Neuronal stem cell (in vitro differentiated cells): Measurements from ENCODE around the gene BCL11B.

Source experiments
- DNase-seq: peaks from one replicate; pipeline ENCODE4 v3.0.0-alpha.2; 2013; ENCODE audit warnings: low spot score
- H2AFZ ChIP-seq: one replicate; pipeline ENCODE4 v1.6.1; 2013; ENCODE audit warnings: mild to moderate bottlenecking, low read length, inconsistent platforms
- H2AK5ac ChIP-seq: 2 replicates; pipeline ENCODE4 v1.6.1; 2013; ENCODE audit warnings: low read depth, mild to moderate bottlenecking, inconsistent platforms, low read length, moderate library complexity, mixed read lengths
- H2BK120ac ChIP-seq: 2 replicates; pipeline ENCODE4 v1.6.1; 2013; ENCODE audit warnings: low read depth, mild to moderate bottlenecking, inconsistent platforms, low read length, moderate library complexity, mixed read lengths
- H2BK12ac ChIP-seq: one replicate; pipeline ENCODE4 v1.6.1; 2013; ENCODE audit warnings: low read length, inconsistent platforms
- H2BK15ac ChIP-seq: 2 replicates; pipeline ENCODE4 v1.6.1; 2013; ENCODE audit warnings: mild to moderate bottlenecking, low read length, inconsistent platforms, mixed read lengths
- H2BK5ac ChIP-seq: one replicate; pipeline ENCODE4 v1.6.1; 2013; ENCODE audit warnings: inconsistent platforms, mild to moderate bottlenecking, low read length, moderate library complexity
- H3K14ac ChIP-seq: one replicate; pipeline ENCODE4 v1.6.1; 2013; ENCODE audit warnings: low read length, inconsistent platforms
- H3K18ac ChIP-seq: 2 replicates; pipeline ENCODE4 v1.6.1; 2013; ENCODE audit warnings: low read length, inconsistent platforms
- H3K23ac ChIP-seq: 2 replicates; pipeline ENCODE4 v1.6.1; 2013; ENCODE audit warnings: low read depth, mild to moderate bottlenecking, mixed read lengths, low read length, inconsistent platforms; ENCODE audit not compliant: poor library complexity
- H3K27ac ChIP-seq: replicated peaks from 3 replicates; pipeline ENCODE4 v1.5.1; 2013; ENCODE audit warnings: low read length, inconsistent platforms
- H3K27me3 ChIP-seq, 3 experiments: 2 replicates each; pipeline ENCODE4 v1.6.1; 2013; ENCODE audit warnings: low read length in 3 of 3, mild to moderate bottlenecking in 2 of 3, inconsistent platforms in 1 of 3, low read depth in 1 of 3, mixed read lengths in 1 of 3, moderate library complexity in 1 of 3; ENCODE audit not compliant: control insufficient read depth in 3 of 3, insufficient read depth in 3 of 3
- H3K36me3 ChIP-seq, 2 donors: replicated peaks in 1 of 2; 2 replicates each; pipeline ENCODE4 v1.6.1; 2013; ENCODE audit warnings: low read length in 2 of 2; ENCODE audit not compliant: control insufficient read depth in 2 of 2, insufficient read depth in 2 of 2
- H3K4ac ChIP-seq: 2 replicates; pipeline ENCODE4 v1.6.1; 2013; ENCODE audit warnings: inconsistent platforms, mild to moderate bottlenecking, low read length, moderate library complexity
- H3K4me1 ChIP-seq, 2 donors: 1 replicate in 1 of 2; 2 replicates in 1 of 2; pipeline ENCODE4 v1.6.1; 2013; ENCODE audit warnings: low read length in 2 of 2, low read depth in 1 of 2; ENCODE audit not compliant: control insufficient read depth in 2 of 2, insufficient read depth in 1 of 2
- H3K4me2 ChIP-seq: one replicate; pipeline ENCODE4 v1.6.1; 2013; ENCODE audit warnings: mild to moderate bottlenecking, low read length, inconsistent platforms; ENCODE audit not compliant: insufficient read depth, poor library complexity, severe bottlenecking
- H3K4me3 ChIP-seq, 2 donors: 2 replicates each; pipeline ENCODE4 v1.5.1; 2013; ENCODE audit warnings: low read length in 2 of 2, mild to moderate bottlenecking in 2 of 2, inconsistent platforms in 1 of 2, moderate library complexity in 1 of 2
- H3K79me1 ChIP-seq: one replicate; pipeline ENCODE4 v1.6.1; 2013; ENCODE audit warnings: low read depth, mild to moderate bottlenecking, inconsistent platforms, low read length, moderate library complexity
- H3K9ac ChIP-seq: one replicate; pipeline ENCODE4 v1.6.1; 2013; ENCODE audit warnings: mild to moderate bottlenecking, low read depth, low read length, inconsistent platforms; ENCODE audit not compliant: poor library complexity
- H3K9me3 ChIP-seq, 2 donors: replicated peaks in 1 of 2; 2 replicates each; pipeline versions ENCODE3 to v1.6.1; 2013; ENCODE audit warnings: low read length in 2 of 2, mild to moderate bottlenecking in 2 of 2, inconsistent platforms in 1 of 2, low read depth in 1 of 2, mixed read lengths in 1 of 2, moderate library complexity in 1 of 2; ENCODE audit not compliant: control insufficient read depth in 2 of 2, insufficient read depth in 1 of 2
- H4K8ac ChIP-seq: one replicate; pipeline ENCODE4 v1.6.1; 2013; ENCODE audit warnings: low read depth, mild to moderate bottlenecking, inconsistent platforms, low read length, moderate library complexity
- H4K91ac ChIP-seq: one replicate; pipeline ENCODE4 v1.6.1; 2013; ENCODE audit warnings: low read length, low read depth, mild to moderate bottlenecking, inconsistent platforms; ENCODE audit not compliant: poor library complexity
- WGBS, 2 donors: extraction: QIAGEN DNeasy Blood & Tissue Kit; methylation state at CpG; one replicate each; pipeline ENCODE4 v1.1.7; 2013; ENCODE audit warnings: missing lambda C conversion rate in 2 of 2, mixed read lengths in 1 of 2; ENCODE audit not compliant: insufficient read length in 2 of 2, insufficient replicate concordance in 1 of 2; ENCODE audit errors: extremely low coverage in 2 of 2; 5-methylcytosine and 5-hydroxymethylcytosine counted together

BCL11B gene

GRCh38 chr14:99236386-99237138 is 35.4 kb downstream of the BCL11B start:
- Histone ChIP-seq H3K79me1 (no peaks in the 10 kb centered on the region), H3K36me3 (no peaks in the 10 kb centered on the region), H4K8ac (no peak overlapping the region), H3K4me1 (peaks cover 0 to 8% of the 10 kb centered on the region in 2 donors), H2AK5ac (no peak overlapping the region), H4K91ac (no peak overlapping the region), H3K23ac (no peak overlapping the region), H2BK15ac (no peak overlapping the region), H2BK5ac (no peak overlapping the region), H3K18ac (no peak overlapping the region), H3K9me3 (peaks cover 0 to 6% of the 10 kb centered on the region in 2 donors), H3K4me3 (no peak overlapping the region), H3K14ac (no peak overlapping the region), H3K9ac (no peak overlapping the region), H3K27me3 (peaks cover 0 to 49% (median 0%) of the 10 kb centered on the region in 3 experiments), H2AFZ (no peak overlapping the region), H3K4ac (no peak overlapping the region), H3K27ac (no peak overlapping the region), H3K4me2 (no peak overlapping the region), H2BK12ac (no peak overlapping the region), H2BK120ac (no peak overlapping the region)
- no peak for DNase-seq
- WGBS, 2 donors = no CpG with 5 or more reads among the region's 9 CpGs

- H2BK12ac ChIP-seq = no peak overlapping the region
- no peak overlapping the region for H3K27ac ChIP-seq
- H4K8ac ChIP-seq = no peak overlapping the region
- H2AFZ ChIP-seq = no peak overlapping the region
- H2BK15ac ChIP-seq = no peak overlapping the region
- H3K14ac ChIP-seq = no peak overlapping the region
- H3K27me3 ChIP-seq = peaks cover 0 to 47% (median 0%) of the 10 kb centered on the region in 3 experiments
- no peak overlapping the region for H3K18ac ChIP-seq
- H3K4me3 ChIP-seq = no peak overlapping the region
- WGBS, 2 donors = no CpG with 5 or more reads among the region's 15 CpGs
- H4K91ac ChIP-seq = no peak overlapping the region
- H3K36me3 ChIP-seq = no peaks in the 10 kb centered on the region
- no peak overlapping the region for H2BK5ac ChIP-seq
- H3K9me3 ChIP-seq = peaks cover 0 to 6% of the 10 kb centered on the region in 2 donors
- DNase-seq = no peak
- H2AK5ac ChIP-seq = no peak overlapping the region
- no peak overlapping the region for H3K9ac ChIP-seq
- H3K23ac ChIP-seq = no peak overlapping the region
- no peak overlapping the region for H3K4ac ChIP-seq
- H3K79me1 ChIP-seq = no peaks in the 10 kb centered on the region
- H3K4me2 ChIP-seq = no peak overlapping the region
- H3K4me1 ChIP-seq = peaks cover 0 to 13% of the 10 kb centered on the region in 2 donors
- no peak overlapping the region for H2BK120ac ChIP-seq
These were observed 36.2 kb downstream of the BCL11B start for GRCh38 chr14:99235582-99236320.

- peaks cover 0 to 6% of the 10 kb centered on the region in 2 donors for H3K9me3 ChIP-seq
- H3K79me1 ChIP-seq = no peaks in the 10 kb centered on the region
- no peak overlapping the region for H4K91ac ChIP-seq
- no peak overlapping the region for H2BK5ac ChIP-seq
- no peak overlapping the region for H4K8ac ChIP-seq
- no peak overlapping the region for H3K14ac ChIP-seq
- peaks cover 0 to 14% of the 10 kb centered on the region in 2 donors for H3K4me1 ChIP-seq
- H2AK5ac ChIP-seq = no peak overlapping the region
- H3K18ac ChIP-seq = no peak overlapping the region
- no peak overlapping the region for H3K4ac ChIP-seq
- no peak overlapping the region for H3K23ac ChIP-seq
- peak; percentile 57 for DNase-seq
- H3K27me3 ChIP-seq = peaks cover 0 to 48% (median 0%) of the 10 kb centered on the region in 3 experiments
- H3K36me3 ChIP-seq = no peaks in the 10 kb centered on the region
- H2BK120ac ChIP-seq = no peak overlapping the region
- H3K4me2 ChIP-seq = peak overlapping the region; percentile 55
- H2BK12ac ChIP-seq = no peak overlapping the region
- peak overlapping the region in 1 of 2 donors; percentile 50 for H3K4me3 ChIP-seq
- no CpG with 5 or more reads among the region's 19 CpGs for WGBS, 2 donors
- peak overlapping the region; percentile 42 for H3K27ac ChIP-seq
- no peak overlapping the region for H2BK15ac ChIP-seq
- H3K9ac ChIP-seq = no peak overlapping the region
- no peak overlapping the region for H2AFZ ChIP-seq
These were observed 36.9 kb downstream of the BCL11B start for GRCh38 chr14:99234961-99235571.

GRCh38 chr14:99234355-99234754 is 37.6 kb downstream of the BCL11B start:
- no peak overlapping the region for H2BK120ac ChIP-seq
- peak overlapping the region; percentile 7 for H3K18ac ChIP-seq
- WGBS, 2 donors = no CpG with 5 or more reads among the region's 9 CpGs
- no peak overlapping the region for H3K14ac ChIP-seq
- H3K4me1 ChIP-seq = peaks cover 0 to 14% of the 10 kb centered on the region in 2 donors
- no peak overlapping the region for H3K23ac ChIP-seq
- no peak overlapping the region for H2AFZ ChIP-seq
- DNase-seq = no peak
- no peak overlapping the region for H3K27ac ChIP-seq
- no peak overlapping the region for H3K4me3 ChIP-seq
- no peaks in the 10 kb centered on the region for H3K36me3 ChIP-seq
- no peak overlapping the region for H2BK15ac ChIP-seq
- no peak overlapping the region for H3K4ac ChIP-seq
- H3K27me3 ChIP-seq = peaks cover 0 to 48% (median 0%) of the 10 kb centered on the region in 3 experiments
- peaks cover 0 to 6% of the 10 kb centered on the region in 2 donors for H3K9me3 ChIP-seq
- no peak overlapping the region for H4K8ac ChIP-seq
- no peak overlapping the region for H3K9ac ChIP-seq
- H3K79me1 ChIP-seq = no peaks in the 10 kb centered on the region
- peak overlapping the region; percentile 36 for H2BK12ac ChIP-seq
- H3K4me2 ChIP-seq = no peak overlapping the region
- H2AK5ac ChIP-seq = peak overlapping the region; percentile 3
- H2BK5ac ChIP-seq = no peak overlapping the region
- peak overlapping the region; percentile 56 for H4K91ac ChIP-seq
